ENCODE results near the gene AARSD1.
"Not testable (repeated sequence)": the region's sequence is repeated elsewhere in the genome, so short reads cannot be mapped to it uniquely, and the experiment has no call there.

Gene AARSD1

DNA sequence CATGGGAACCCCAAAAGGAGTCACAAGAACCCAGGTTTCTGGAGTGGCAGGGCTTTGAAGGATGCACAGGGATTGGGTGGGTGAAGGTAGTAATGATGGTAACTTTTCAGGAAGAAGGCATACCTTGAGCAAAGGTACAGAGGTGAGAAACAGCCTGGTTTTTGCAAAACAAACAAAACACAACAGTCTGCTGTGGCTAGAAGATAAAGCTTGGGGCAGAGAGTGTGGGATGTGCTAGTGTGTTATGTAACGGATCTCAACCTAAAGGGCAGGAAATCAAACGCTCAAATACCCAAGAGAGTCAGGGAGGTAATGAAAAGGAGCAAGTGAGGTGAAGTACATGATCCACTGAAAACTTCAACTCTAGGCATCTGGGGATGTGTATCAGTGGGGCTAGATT, 11.0 kb upstream of the AARSD1 start:
- TF ChIP-seq, protein P1, sequence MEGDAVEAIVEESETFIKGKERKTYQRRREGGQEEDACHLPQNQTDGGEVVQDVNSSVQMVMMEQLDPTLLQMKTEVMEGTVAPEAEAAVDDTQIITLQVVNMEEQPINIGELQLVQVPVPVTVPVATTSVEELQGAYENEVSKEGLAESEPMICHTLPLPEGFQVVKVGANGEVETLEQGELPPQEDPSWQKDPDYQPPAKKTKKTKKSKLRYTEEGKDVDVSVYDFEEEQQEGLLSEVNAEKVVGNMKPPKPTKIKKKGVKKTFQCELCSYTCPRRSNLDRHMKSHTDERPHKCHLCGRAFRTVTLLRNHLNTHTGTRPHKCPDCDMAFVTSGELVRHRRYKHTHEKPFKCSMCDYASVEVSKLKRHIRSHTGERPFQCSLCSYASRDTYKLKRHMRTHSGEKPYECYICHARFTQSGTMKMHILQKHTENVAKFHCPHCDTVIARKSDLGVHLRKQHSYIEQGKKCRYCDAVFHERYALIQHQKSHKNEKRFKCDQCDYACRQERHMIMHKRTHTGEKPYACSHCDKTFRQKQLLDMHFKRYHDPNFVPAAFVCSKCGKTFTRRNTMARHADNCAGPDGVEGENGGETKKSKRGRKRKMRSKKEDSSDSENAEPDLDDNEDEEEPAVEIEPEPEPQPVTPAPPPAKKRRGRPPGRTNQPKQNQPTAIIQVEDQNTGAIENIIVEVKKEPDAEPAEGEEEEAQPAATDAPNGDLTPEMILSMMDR (IDR thresholded peaks at IDR 0.05; ENCODE audit: low read depth, low read length) = no peak
- no peak for DNase-seq (ENCODE audit: extremely low read depth, low read depth)

DNA sequence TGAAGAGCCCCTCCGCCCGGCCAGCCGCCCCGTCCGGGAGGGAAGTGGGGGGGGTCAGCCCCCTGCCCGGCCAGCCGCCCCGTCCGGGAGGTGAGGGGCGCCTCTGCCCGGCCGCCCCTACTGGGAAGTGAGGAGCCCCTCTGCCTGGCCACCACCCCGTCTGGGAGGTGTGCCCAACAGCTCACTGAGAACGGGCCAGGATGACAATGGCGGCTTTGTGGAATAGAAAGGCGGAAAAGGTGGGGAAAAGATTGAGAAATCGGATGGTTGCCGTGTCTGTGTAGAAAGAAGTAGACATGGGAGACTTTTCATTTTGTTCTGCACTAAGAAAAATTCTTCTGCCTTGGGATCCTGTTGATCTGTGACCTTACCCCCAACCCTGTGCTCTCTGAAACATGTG, 9.1 kb upstream of the AARSD1 start:
- DNase-seq (ENCODE audit: extremely low read depth, low read depth) = not testable (repeated sequence)

DNA sequence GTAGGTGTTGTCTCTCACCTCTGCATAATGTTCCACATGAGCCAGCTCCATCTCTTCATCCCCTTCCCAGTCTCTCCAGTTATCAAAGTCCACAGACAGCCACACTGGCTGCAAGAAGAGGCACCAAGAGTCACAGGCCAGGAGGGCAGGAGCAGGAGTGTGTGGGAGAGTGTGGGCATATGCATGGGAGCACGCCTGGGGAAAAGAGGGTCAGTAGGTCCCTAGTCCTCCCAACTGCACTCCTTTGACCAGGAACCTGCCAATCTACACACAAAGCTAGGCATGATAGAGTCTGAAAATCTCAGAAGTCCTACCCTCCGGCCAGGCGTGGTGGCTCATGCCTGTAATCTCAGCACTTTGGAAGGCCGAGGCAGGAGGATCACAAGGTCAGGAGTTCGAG, 7.3 kb upstream of the AARSD1 start:
- DNase-seq (ENCODE audit: extremely low read depth, low read depth) = no peak

DNA sequence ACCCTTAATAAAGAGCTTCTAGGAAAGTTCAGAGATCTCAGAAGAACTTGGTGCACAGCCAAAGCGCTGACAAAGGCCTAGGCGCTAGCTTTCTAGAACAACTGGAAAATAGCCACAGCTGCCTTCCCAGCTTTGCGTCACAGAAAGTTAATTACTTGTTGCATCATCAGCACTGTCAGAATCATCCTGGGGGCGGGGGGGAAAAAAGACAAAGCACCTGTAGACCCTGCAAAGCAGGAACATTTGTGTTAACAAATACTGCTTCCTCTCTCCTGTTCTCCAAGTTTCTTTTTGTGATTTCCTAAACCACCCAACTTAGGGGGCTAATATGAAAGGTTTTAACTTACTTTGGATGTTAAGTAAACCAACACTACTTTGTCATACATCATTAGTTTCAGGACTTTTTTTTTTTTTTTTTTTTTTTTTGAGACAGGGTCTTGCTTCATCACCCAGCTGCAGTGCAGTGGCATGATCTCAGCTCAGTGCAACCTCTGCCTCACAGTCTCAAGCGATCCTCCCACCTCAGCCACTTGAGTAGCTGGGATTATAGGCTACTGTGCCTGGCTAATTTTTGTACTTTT, 4.8 kb upstream of the AARSD1 start:
- TF ChIP-seq, protein P1 (IDR thresholded peaks at IDR 0.05; ENCODE audit: low read depth, low read length) = no peak
- DNase-seq (ENCODE audit: extremely low read depth, low read depth) = no peak

More for the DNA sequence above, 7.3 kb upstream of the AARSD1 start:
- TF ChIP-seq, protein P1 (IDR thresholded peaks at IDR 0.05; ENCODE audit: low read depth, low read length) = no peak

DNA sequence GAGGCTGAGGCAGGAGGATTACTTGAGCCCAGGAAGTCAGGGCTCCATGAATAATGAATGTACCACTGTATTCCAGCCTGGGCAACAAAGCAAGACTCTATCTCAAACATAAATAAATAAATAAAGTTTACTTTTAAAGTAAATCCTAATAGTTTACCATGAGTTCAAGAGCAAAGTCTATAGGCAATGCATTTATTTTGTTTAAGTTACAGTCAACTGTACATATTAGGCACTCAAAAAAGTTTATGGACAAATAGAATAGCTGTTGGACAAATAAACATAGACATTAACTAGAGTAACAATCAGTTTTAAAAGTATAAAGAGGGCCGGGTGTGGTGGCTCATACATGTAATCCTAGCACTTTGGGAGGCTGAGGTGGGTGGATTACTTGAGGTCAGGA, 3.7 kb upstream of the AARSD1 start:
- TF ChIP-seq, protein P1 (IDR thresholded peaks at IDR 0.05; ENCODE audit: low read depth, low read length) = no peak
- no peak for DNase-seq (ENCODE audit: extremely low read depth, low read depth)

DNA sequence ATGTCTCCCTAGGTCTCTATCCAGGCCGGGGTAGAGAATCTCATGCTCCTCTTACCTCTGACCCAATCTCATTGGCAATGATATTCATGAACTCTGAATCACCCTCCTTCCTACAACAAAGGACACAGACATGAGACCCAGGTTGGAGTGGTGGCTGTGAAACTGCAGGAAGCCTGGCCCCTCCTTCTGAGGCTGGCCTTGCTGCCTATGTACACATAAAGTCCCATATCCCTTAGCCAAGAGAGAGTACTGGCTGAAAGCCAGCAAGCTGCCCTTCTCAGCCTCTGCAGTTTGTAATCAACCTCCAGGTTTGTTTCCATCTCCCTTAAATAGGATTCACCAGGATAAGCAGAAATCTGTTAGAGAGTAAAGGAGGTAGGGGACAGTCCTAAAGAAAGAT, 10.6 kb downstream of the AARSD1 start:
- no peak for DNase-seq (ENCODE audit: extremely low read depth, low read depth)
- TF ChIP-seq, protein P1 (IDR thresholded peaks at IDR 0.05; ENCODE audit: low read depth, low read length) = no peak

DNA sequence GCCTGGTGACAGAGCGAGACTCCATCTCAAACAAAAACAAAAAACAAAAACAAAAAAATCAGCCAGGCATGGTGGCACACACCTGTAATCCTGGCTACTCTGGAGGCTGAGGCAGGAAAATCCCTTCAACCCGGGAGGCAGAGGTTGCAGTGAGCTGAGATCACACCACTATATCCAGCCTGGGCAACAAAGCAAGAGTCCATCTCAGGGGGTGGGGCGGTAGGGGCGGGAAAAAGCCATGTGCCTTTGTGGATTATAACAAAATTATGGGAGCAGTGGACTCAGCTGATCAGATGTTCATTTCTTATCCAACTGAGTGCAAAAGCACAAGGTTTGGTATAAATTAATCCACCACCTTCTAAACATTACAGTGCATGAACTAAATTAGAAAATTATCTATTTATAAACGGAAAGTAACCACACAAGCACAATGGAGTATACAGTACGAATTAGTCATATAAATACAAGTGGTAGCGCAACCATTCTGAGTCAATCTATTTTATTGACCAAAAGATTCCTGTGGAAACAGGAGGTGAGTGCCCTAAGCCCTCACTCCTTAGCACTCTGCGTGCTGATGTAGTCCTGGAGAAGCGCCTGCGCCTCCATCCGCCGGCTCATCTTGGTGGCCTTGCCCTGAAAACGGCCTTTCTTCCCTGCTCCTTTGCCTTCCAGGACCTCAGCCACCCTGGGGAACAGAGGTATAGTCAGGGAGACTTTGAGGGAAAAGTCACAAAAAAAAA, 14.0 kb downstream of the AARSD1 start:
- no peak for DNase-seq (ENCODE audit: extremely low read depth, low read depth)
- TF ChIP-seq, protein P1 (IDR thresholded peaks at IDR 0.05; ENCODE audit: low read depth, low read length) = no peak

DNA sequence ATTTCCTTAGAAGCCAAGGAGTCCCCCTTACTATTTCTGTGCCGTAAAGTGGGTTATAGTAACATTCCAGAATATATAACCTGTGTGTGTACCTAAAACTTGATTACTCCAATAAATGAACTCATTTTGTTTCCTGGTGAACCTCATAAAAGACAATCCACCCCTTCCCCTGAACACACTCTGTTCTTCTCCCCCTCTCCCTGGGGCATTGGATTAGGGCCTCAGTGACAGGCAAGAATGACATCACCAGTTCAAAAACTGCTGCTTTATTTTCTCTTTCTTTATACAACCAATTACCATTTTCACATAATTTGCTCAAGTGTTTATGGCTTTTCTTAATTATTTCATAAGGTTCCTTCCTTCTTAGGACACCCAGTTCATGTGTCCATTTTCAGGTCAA, 17.4 kb downstream of the AARSD1 start:
- TF ChIP-seq, protein P1 (IDR thresholded peaks at IDR 0.05; ENCODE audit: low read depth, low read length) = no peak
- no peak for DNase-seq (ENCODE audit: extremely low read depth, low read depth)

All from AG09319 (cell line).